ENCODE results near the gene SLC25A38. TPM values are rescaled to one million over a fixed set of nuclear protein-coding genes. Genes with fewer than 3 reads are reported as not detected.

SLC25A38 gene
- polyA plus RNA-seq, 3 donors = 5.7 to 8.9 (median 7.5) TPM

- Histone ChIP-seq H4K20me1 (ENCODE audit: insufficient read depth, low read length) (no peaks in the 10 kb centered on the region), H3K9me3 (replicated peaks in 1 of 2; ENCODE audit: control insufficient read depth in 1 of 2, insufficient read depth in 1 of 2, low read length in 2 of 2) (no peaks in the 10 kb centered on the region), H2AFZ (ENCODE audit: insufficient read depth, low read depth, low read length, poor library complexity, severe bottlenecking) (no peak overlapping the region), H3K36me3 (replicated peaks in 1 of 2; ENCODE audit: control insufficient read depth in 1 of 2, insufficient read depth in 2 of 2, low read length in 2 of 2) (no peaks in the 10 kb centered on the region), H3K9ac (ENCODE audit: insufficient read depth, low read length, poor library complexity, severe bottlenecking) (no peak overlapping the region), H3K27me3 (ENCODE audit: control insufficient read depth in 2 of 2, insufficient read depth in 2 of 2, low read length in 2 of 2) (no peaks in the 10 kb centered on the region), H3K27ac (ENCODE audit: low read depth in 1 of 2, low read length in 2 of 2) (no peak overlapping the region), H3K4me1 (ENCODE audit: control insufficient read depth in 1 of 2, insufficient read depth in 2 of 2, low read length in 2 of 2) (no peaks in the 10 kb centered on the region), H3K4me3 (replicated peaks in 1 of 3; ENCODE audit: low read depth in 2 of 3, low read length in 3 of 3) (no peak overlapping the region), H3K79me2 (ENCODE audit: insufficient read depth, low read length) (no peaks in the 10 kb centered on the region), H3K4me2 (replicated peaks; ENCODE audit: extremely low read depth, low read length, poor library complexity, severe bottlenecking) (no peak overlapping the region)
- peaks cover under 1 to 4% (median 1%) of the 10 kb centered on the region in 3 donors for H3K27me3 Mint-ChIP-seq (ENCODE audit: low read depth in 3 of 3)
- H3K4me1 Mint-ChIP-seq = no peaks in the 10 kb centered on the region
- peaks cover 0 to 6% (median 0%) of the 10 kb centered on the region in 7 donors for H3K9me3 Mint-ChIP-seq
- no peak overlapping the region for H3K4me3 Mint-ChIP-seq
- DNase-seq = no peak
- H3K36me3 Mint-ChIP-seq = no peaks in the 10 kb centered on the region
- no peak for TF ChIP-seq CTCF (IDR thresholded peaks at IDR 0.05)
- H3K27ac Mint-ChIP-seq = no peak overlapping the region
- intact Hi-C loops (cut with micrococcal nuclease) = no loop called here
These were observed 39.4 kb upstream of the SLC25A38 start for GRCh38 chr3:39343760-39344159.

GRCh38 chr3:39344746-39345344, 38.3 kb upstream of the SLC25A38 start:
- intact Hi-C loops (cut with micrococcal nuclease) = no loop called here
- no peak for TF ChIP-seq CTCF (IDR thresholded peaks at IDR 0.05)
- no peak overlapping the region for H3K4me2 ChIP-seq (replicated peaks; ENCODE audit: extremely low read depth, low read length, poor library complexity, severe bottlenecking)

More at GRCh38 chr3:39344746-39345344, 38.3 kb upstream of the SLC25A38 start:
- no peaks in the 10 kb centered on the region for H3K79me2 ChIP-seq (ENCODE audit: insufficient read depth, low read length)
- no peaks in the 10 kb centered on the region for H3K9me3 Mint-ChIP-seq
- H3K4me3 ChIP-seq (replicated peaks in 1 of 3; ENCODE audit: low read depth in 2 of 3, low read length in 3 of 3) = no peak overlapping the region
- H3K36me3 Mint-ChIP-seq = no peaks in the 10 kb centered on the region
- no peaks in the 10 kb centered on the region for H3K9me3 ChIP-seq (replicated peaks in 1 of 2; ENCODE audit: control insufficient read depth in 1 of 2, insufficient read depth in 1 of 2, low read length in 2 of 2)
- no peak overlapping the region for H3K9ac ChIP-seq (ENCODE audit: insufficient read depth, low read length, poor library complexity, severe bottlenecking)
- no peak for DNase-seq
- peaks cover 0 to 2% (median 0%) of the 10 kb centered on the region in 3 donors for H3K27me3 Mint-ChIP-seq (ENCODE audit: low read depth in 3 of 3)
- no peak overlapping the region for H3K27ac ChIP-seq (ENCODE audit: low read depth in 1 of 2, low read length in 2 of 2)
- no peak overlapping the region for H2AFZ ChIP-seq (ENCODE audit: insufficient read depth, low read depth, low read length, poor library complexity, severe bottlenecking)
- H3K4me1 ChIP-seq (ENCODE audit: control insufficient read depth in 1 of 2, insufficient read depth in 2 of 2, low read length in 2 of 2) = no peaks in the 10 kb centered on the region
- no peaks in the 10 kb centered on the region for H4K20me1 ChIP-seq (ENCODE audit: insufficient read depth, low read length)
- H3K27ac Mint-ChIP-seq = no peak overlapping the region
- no peaks in the 10 kb centered on the region for H3K36me3 ChIP-seq (replicated peaks in 1 of 2; ENCODE audit: control insufficient read depth in 1 of 2, insufficient read depth in 2 of 2, low read length in 2 of 2)
- H3K4me1 Mint-ChIP-seq = no peaks in the 10 kb centered on the region
- no peaks in the 10 kb centered on the region for H3K27me3 ChIP-seq (ENCODE audit: control insufficient read depth in 2 of 2, insufficient read depth in 2 of 2, low read length in 2 of 2)
- no peak overlapping the region for H3K4me3 Mint-ChIP-seq
